HepG2 (cell line): ENCODE results near the gene NDRG2. TPM values are rescaled to one million over a fixed set of nuclear protein-coding genes. Genes with fewer than 3 reads are reported as not detected.

Experiments
- CC2D1A ChIP-seq: sonication (generic); formaldehyde crosslinking; IDR thresholded peaks from 2 replicates; pipeline ENCODE4 v1.8.1; 2023; ENCODE audit warnings: mild to moderate bottlenecking, missing genetic modification reagents
- DMAP1 ChIP-seq: IDR thresholded peaks from 2 replicates; pipeline ENCODE4 v1.6.1; 2016
- EED ChIP-seq: sonication (generic); formaldehyde crosslinking; IDR thresholded peaks from 2 replicates; pipeline ENCODE4 v1.5.0; 2020; ENCODE audit warnings: mild to moderate bottlenecking, missing genetic modification reagents
- ELK4 ChIP-seq: sonication (generic); formaldehyde crosslinking; IDR thresholded peaks from 2 replicates; pipeline ENCODE4 v1.9.0; 2021; ENCODE audit warnings: missing genetic modification reagents, borderline replicate concordance
- FOSL1 ChIP-seq: sonication (generic); formaldehyde crosslinking; IDR thresholded peaks from 2 replicates; pipeline ENCODE4 v1.9.0; 2021; ENCODE audit warnings: missing genetic modification reagents, borderline replicate concordance
- KAT2B ChIP-seq: fragments of 150-350 bp; IDR thresholded peaks from 2 replicates; pipeline ENCODE4 v1.6.1; 2014; ENCODE audit warnings: low read depth, low read length, borderline replicate concordance
- KDM3A ChIP-seq: IDR thresholded peaks from 2 replicates; pipeline ENCODE4 v1.6.1; 2018; ENCODE audit warnings: low read depth, missing compliant biosample characterization
- MAFG ChIP-seq: sonication (generic); formaldehyde crosslinking; IDR thresholded peaks from 2 replicates; pipeline ENCODE4 v1.5.1; 2020; ENCODE audit warnings: mild to moderate bottlenecking, missing genetic modification reagents
- MXD1 ChIP-seq: sonication (generic); formaldehyde crosslinking; IDR thresholded peaks from 2 replicates; pipeline ENCODE4 v1.4.0; 2020; ENCODE audit warnings: mild to moderate bottlenecking, missing genetic modification reagents
- MYC ChIP-seq: sonication (generic); formaldehyde crosslinking; IDR thresholded peaks from 2 replicates; pipeline ENCODE4 v1.9.0; 2021; ENCODE audit warnings: missing genetic modification reagents, borderline replicate concordance
- NR2F1 ChIP-seq, 2 experiments: fragments of 450-650 bp in 1 of 2; formaldehyde crosslinking in 1 of 2; IDR thresholded peaks; 2 replicates each; pipeline versions ENCODE4 v1.5.0 to v1.6.1; 2016 to 2020; ENCODE audit warnings: mild to moderate bottlenecking in 1 of 2, missing compliant biosample characterization in 1 of 2, missing genetic modification reagents in 1 of 2, moderate library complexity in 1 of 2
- PCBP2 ChIP-seq: fragments of 200-400 bp; formaldehyde crosslinking; optimal IDR thresholded peaks from 2 replicates; pipeline ENCODE3; 2018; ENCODE audit warnings: low read length, low read depth; ENCODE audit not compliant: poor library complexity, severe bottlenecking
- ZNF10 ChIP-seq: sonication (generic); formaldehyde crosslinking; IDR thresholded peaks from 2 replicates; pipeline ENCODE4 v1.4.0; 2020; ENCODE audit warnings: mild to moderate bottlenecking, low read depth, missing genetic modification reagents, borderline replicate concordance
- ZNF160 ChIP-seq: sonication (generic); formaldehyde crosslinking; IDR thresholded peaks from 2 replicates; pipeline ENCODE4 v1.8.0; 2022; ENCODE audit warnings: mild to moderate bottlenecking, inconsistent platforms, missing genetic modification reagents
- ZNF337 ChIP-seq: sonication (generic); formaldehyde crosslinking; IDR thresholded peaks from 2 replicates; pipeline ENCODE4 v1.5.1; 2020; ENCODE audit warnings: missing genetic modification reagents, low read depth, mild to moderate bottlenecking, borderline replicate concordance
- ZNF737 ChIP-seq: sonication (generic); formaldehyde crosslinking; IDR thresholded peaks from 2 replicates; pipeline ENCODE4 v1.5.0; 2020; ENCODE audit warnings: missing genetic modification reagents, mild to moderate bottlenecking, borderline replicate concordance
- ZNF841 ChIP-seq: sonication (generic); formaldehyde crosslinking; IDR thresholded peaks from 2 replicates; pipeline ENCODE4 v1.8.1; 2023; ENCODE audit warnings: missing genetic modification reagents, borderline replicate concordance
- ZSCAN22 ChIP-seq: sonication (generic); formaldehyde crosslinking; IDR thresholded peaks from 2 replicates; pipeline ENCODE4 v1.4.0; 2020; ENCODE audit warnings: mild to moderate bottlenecking, missing genetic modification reagents
- polyA plus RNA-seq, 8 experiments: library from polyadenylated mRNA; depleted of rRNA in 3 of 8; stranded (reverse) in 7 of 8; unstranded in 1 of 8; fragments of >200 nt; fragmentation: Illumina TruSeq in 4 of 8; extraction: Trizol in 4 of 8; gene quantifications; 2 replicates each; pipeline versions ENCODE4 v1.2.1 to v1.2.3, GENCODE V29; 2011 to 2016; ENCODE audit warnings: low read depth in 4 of 8, missing spikeins in 1 of 8, mixed read lengths in 1 of 8; ENCODE audit not compliant: insufficient read depth in 1 of 8
- total RNA-seq, 5 experiments: library from RNA; depleted of rRNA; stranded (reverse); fragments of >200 nt; fragmentation: Illumina TruSeq; extraction: Trizol; gene quantifications; 2 replicates each; pipeline ENCODE4 v1.2.3, GENCODE V29; 2016; ENCODE audit warnings: low read depth in 1 of 5
- TF ChIP-seq, protein P1 (sequence below): IDR thresholded peaks from 2 replicates; pipeline ENCODE4 v1.6.1; 2012; ENCODE audit warnings: low read length, improper control_type of control experiment
- TF ChIP-seq, protein P2 (sequence below): sonication (generic); formaldehyde crosslinking; IDR thresholded peaks from 2 replicates; pipeline ENCODE4 v1.5.0; 2020; ENCODE audit warnings: missing genetic modification reagents
- TF ChIP-seq, protein P3 (sequence below): sonication (generic); formaldehyde crosslinking; IDR thresholded peaks from 2 replicates; pipeline ENCODE4 v1.4.0; 2020; ENCODE audit warnings: mild to moderate bottlenecking, missing genetic modification reagents
- TF ChIP-seq, protein P4 (sequence below): sonication (generic); formaldehyde crosslinking; IDR thresholded peaks from 2 replicates; pipeline ENCODE4 v1.4.0; 2020; ENCODE audit warnings: missing genetic modification reagents; ENCODE audit errors: not compliant biosample characterization

NDRG2 gene
- total and polyA plus RNA-seq, 2 of the 13 experiments (the other 11 are each of a cell fraction or from before 2014, with no cell fraction given): 27.2 to 189 TPM

- no peak for TF ChIP-seq NR2F1 (CRISPR knock-in tag; IDR thresholded peaks at IDR 0.05)
- no peak for TF ChIP-seq ZNF10
- TF ChIP-seq KDM3A (CRISPR knock-in tag): no peak
- no peak for TF ChIP-seq FOSL1 (CRISPR knock-in tag)
- TF ChIP-seq, protein P1, sequence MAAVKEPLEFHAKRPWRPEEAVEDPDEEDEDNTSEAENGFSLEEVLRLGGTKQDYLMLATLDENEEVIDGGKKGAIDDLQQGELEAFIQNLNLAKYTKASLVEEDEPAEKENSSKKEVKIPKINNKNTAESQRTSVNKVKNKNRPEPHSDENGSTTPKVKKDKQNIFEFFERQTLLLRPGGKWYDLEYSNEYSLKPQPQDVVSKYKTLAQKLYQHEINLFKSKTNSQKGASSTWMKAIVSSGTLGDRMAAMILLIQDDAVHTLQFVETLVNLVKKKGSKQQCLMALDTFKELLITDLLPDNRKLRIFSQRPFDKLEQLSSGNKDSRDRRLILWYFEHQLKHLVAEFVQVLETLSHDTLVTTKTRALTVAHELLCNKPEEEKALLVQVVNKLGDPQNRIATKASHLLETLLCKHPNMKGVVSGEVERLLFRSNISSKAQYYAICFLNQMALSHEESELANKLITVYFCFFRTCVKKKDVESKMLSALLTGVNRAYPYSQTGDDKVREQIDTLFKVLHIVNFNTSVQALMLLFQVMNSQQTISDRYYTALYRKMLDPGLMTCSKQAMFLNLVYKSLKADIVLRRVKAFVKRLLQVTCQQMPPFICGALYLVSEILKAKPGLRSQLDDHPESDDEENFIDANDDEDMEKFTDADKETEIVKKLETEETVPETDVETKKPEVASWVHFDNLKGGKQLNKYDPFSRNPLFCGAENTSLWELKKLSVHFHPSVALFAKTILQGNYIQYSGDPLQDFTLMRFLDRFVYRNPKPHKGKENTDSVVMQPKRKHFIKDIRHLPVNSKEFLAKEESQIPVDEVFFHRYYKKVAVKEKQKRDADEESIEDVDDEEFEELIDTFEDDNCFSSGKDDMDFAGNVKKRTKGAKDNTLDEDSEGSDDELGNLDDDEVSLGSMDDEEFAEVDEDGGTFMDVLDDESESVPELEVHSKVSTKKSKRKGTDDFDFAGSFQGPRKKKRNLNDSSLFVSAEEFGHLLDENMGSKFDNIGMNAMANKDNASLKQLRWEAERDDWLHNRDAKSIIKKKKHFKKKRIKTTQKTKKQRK: no peak
- TF ChIP-seq ZNF337 (CRISPR knock-in tag): peak; percentile 56; the same call in 1 of the 2 replicates
- no peak for TF ChIP-seq PCBP2
- TF ChIP-seq MXD1 (CRISPR knock-in tag): no peak; the same call in 1 of the 2 replicates
- no peak for TF ChIP-seq ZNF841 (CRISPR knock-in tag)
- TF ChIP-seq, protein P2, sequence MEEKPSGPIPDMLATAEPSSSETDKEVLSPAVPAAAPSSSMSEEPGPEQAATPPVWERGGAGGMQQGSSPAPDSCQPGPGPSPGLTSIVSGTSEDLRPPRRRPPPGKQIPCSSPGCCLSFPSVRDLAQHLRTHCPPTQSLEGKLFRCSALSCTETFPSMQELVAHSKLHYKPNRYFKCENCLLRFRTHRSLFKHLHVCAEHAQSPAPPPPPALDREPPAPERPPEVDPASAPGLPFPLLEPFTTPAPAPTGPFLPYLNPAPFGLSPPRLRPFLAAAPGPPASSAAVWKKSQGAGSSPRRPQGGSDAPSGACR (CRISPR knock-in tag): 0 out of 2 replicates have a peak, but pooled peaks have one; percentile 35
- peak; percentile 21; the same call in 1 of the 2 replicates for TF ChIP-seq MYC (CRISPR knock-in tag)
- 0 out of 2 replicates have a peak, but pooled peaks have one; percentile 9 for TF ChIP-seq KAT2B
- no peak for TF ChIP-seq MAFG
- TF ChIP-seq ZNF737: no peak
- TF ChIP-seq, protein P3, sequence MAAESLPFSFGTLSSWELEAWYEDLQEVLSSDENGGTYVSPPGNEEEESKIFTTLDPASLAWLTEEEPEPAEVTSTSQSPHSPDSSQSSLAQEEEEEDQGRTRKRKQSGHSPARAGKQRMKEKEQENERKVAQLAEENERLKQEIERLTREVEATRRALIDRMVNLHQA (CRISPR knock-in tag): no peak
- no peak; the same call in 1 of the 2 replicates for TF ChIP-seq EED (CRISPR knock-in tag)
- TF ChIP-seq DMAP1 (CRISPR knock-in tag): peak; percentile 45; the same call in 1 of the 2 replicates
- no peak for TF ChIP-seq CC2D1A (CRISPR knock-in tag)
- no peak for TF ChIP-seq ZSCAN22 (CRISPR knock-in tag)
- TF ChIP-seq ELK4 (CRISPR knock-in tag): no peak
- TF ChIP-seq, protein P4, sequence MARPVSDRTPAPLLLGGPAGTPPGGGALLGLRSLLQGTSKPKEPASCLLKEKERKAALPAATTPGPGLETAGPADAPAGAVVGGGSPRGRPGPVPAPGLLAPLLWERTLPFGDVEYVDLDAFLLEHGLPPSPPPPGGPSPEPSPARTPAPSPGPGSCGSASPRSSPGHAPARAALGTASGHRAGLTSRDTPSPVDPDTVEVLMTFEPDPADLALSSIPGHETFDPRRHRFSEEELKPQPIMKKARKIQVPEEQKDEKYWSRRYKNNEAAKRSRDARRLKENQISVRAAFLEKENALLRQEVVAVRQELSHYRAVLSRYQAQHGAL (CRISPR knock-in tag): peak; percentile 7
- TF ChIP-seq ZNF160 (CRISPR knock-in tag): no peak
Measured at GRCh38 chr14:21068521-21069387, 43.9 kb upstream of the NDRG2 start (continued).
